Measurements from ENCODE around the gene GPR180.

Gene GPR180

DNA sequence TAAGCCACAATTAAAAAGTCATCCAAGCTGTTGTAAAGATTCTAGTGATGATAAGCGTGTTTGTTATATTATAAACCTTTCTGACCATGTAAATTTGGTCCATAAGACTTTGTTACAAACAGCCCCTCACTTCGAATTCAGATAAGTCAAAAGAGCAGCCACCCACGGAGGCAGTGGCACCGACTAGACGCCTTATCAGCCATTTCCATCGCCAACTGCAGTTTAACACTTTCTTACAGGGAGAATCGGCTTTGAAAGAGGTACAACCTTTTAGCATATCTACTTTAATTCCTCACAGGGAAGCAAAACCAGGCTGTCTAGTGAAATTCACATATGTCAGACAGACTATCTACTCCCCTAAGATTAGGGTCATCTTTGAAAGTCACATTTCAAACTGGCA is 63.2 kb downstream of the GPR180 start:
- H3K4me3 ChIP-seq (ENCODE audit: low read depth, low read length), result no peak overlapping the region
- TF ChIP-seq, protein P1, sequence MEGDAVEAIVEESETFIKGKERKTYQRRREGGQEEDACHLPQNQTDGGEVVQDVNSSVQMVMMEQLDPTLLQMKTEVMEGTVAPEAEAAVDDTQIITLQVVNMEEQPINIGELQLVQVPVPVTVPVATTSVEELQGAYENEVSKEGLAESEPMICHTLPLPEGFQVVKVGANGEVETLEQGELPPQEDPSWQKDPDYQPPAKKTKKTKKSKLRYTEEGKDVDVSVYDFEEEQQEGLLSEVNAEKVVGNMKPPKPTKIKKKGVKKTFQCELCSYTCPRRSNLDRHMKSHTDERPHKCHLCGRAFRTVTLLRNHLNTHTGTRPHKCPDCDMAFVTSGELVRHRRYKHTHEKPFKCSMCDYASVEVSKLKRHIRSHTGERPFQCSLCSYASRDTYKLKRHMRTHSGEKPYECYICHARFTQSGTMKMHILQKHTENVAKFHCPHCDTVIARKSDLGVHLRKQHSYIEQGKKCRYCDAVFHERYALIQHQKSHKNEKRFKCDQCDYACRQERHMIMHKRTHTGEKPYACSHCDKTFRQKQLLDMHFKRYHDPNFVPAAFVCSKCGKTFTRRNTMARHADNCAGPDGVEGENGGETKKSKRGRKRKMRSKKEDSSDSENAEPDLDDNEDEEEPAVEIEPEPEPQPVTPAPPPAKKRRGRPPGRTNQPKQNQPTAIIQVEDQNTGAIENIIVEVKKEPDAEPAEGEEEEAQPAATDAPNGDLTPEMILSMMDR (IDR thresholded peaks at IDR 0.05; ENCODE audit: low read depth, low read length), result no peak
- no peak for DNase-seq (ENCODE audit: low read depth)

DNA sequence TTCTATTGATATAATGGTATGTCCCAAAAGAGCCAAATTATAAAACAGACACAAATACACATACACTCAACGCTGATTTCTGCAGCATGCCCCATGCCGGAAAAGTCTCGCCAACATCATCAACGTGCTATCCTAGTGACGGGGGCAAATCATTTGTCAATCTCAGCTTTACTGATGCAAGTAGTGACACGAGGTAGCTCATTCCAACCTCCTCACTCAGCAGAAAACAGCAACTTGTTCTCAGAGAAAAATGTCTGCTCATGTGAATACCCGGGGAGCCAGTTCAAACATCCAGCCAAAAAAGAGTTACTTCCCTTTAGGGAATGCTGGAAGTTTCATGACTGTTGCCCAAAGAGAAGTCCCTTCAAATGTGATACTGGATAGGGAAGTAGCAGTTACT is 64.4 kb downstream of the GPR180 start:
- TF ChIP-seq, protein P1 (IDR thresholded peaks at IDR 0.05; ENCODE audit: low read depth, low read length), result no peak
- no peak for TF ChIP-seq POLR2A (IDR thresholded peaks at IDR 0.05; ENCODE audit: extremely low read depth, insufficient read length)
- no peak for TF ChIP-seq MYC (IDR thresholded peaks at IDR 0.05; ENCODE audit: low read depth, low read length)
- TF ChIP-seq, protein P2, sequence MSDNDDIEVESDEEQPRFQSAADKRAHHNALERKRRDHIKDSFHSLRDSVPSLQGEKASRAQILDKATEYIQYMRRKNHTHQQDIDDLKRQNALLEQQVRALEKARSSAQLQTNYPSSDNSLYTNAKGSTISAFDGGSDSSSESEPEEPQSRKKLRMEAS (IDR thresholded peaks at IDR 0.05; ENCODE audit: low read depth, low read length), result no peak
- DNase-seq (ENCODE audit: low read depth), result no peak
- no peak overlapping the region for H3K4me3 ChIP-seq (ENCODE audit: low read depth, low read length)

DNA sequence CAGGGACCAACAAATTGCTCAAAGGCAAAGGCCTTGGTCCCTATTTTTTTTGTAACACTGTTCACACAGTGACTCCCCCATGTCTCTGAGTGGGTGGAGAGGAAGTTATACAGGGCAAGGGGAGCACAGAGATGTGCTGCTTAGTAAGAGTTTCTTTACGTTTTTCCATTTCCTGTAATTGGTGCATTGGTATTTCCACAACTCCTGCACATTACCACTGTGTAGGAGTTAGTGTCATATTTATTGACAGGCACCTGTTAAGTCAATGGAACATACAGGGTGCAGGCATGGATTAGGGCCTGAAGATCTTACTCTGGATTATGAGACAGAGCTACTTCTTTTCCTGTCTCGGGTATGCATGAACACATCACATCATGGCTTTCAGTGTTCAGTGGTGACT is 65.5 kb downstream of the GPR180 start:
- H3K4me3 ChIP-seq (ENCODE audit: low read depth, low read length), result no peak overlapping the region
- DNase-seq (ENCODE audit: low read depth), result peak; percentile 20
- TF ChIP-seq, protein P1 (IDR thresholded peaks at IDR 0.05; ENCODE audit: low read depth, low read length), result no peak
- TF ChIP-seq MYC (IDR thresholded peaks at IDR 0.05; ENCODE audit: low read depth, low read length) (no peak), POLR2A (IDR thresholded peaks at IDR 0.05; ENCODE audit: extremely low read depth, insufficient read length) (no peak)
- TF ChIP-seq, protein P2 (IDR thresholded peaks at IDR 0.05; ENCODE audit: low read depth, low read length), result no peak

DNA sequence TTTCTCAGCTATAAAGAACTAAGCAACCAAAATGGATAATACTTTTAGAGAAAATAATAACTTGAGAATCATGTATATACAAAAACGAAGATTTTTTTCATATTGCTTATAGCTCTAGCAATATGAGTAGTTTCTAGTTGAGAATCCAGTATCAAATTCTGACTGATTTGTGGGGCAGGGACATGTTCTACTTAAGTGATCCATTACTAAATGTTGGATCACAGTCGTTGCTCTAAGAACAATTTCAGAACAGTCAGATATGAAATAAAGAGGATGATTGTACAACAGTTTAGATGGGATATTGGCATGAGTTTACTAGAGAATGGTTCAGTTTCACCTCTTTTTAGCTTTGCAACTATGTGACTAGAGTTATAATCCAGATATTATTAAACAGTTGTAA is 70.7 kb downstream of the GPR180 start:
- TF ChIP-seq POLR2A (IDR thresholded peaks at IDR 0.05; ENCODE audit: extremely low read depth, insufficient read length), result no peak
- TF ChIP-seq, protein P2 (IDR thresholded peaks at IDR 0.05; ENCODE audit: low read depth, low read length), result no peak
- TF ChIP-seq, protein P1 (IDR thresholded peaks at IDR 0.05; ENCODE audit: low read depth, low read length), result no peak
- no peak for TF ChIP-seq MYC (IDR thresholded peaks at IDR 0.05; ENCODE audit: low read depth, low read length)
- DNase-seq (ENCODE audit: low read depth), result no peak
- H3K4me3 ChIP-seq (ENCODE audit: low read depth, low read length), result no peak overlapping the region

DNA sequence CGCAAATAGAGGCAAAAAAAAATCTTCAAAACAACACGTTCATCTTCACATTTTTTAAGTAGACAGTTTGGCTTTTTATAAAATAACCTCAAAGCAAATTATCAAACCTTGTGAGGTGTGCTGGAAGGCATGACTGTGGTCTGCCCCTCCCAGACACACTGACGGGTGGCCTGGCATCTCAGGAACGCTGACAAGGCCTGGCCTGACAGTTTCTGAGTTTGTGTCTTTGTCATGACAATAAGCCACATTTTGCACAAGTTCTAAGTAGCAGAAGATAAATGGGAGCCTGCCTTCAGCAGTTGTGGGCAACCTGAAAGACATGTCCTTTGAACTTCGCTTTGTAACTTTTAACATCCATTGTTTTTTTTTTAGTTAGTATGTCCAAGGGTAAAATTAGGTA is 72.2 kb downstream of the GPR180 start:
- TF ChIP-seq MYC (IDR thresholded peaks at IDR 0.05; ENCODE audit: low read depth, low read length) (no peak), POLR2A (IDR thresholded peaks at IDR 0.05; ENCODE audit: extremely low read depth, insufficient read length) (no peak)
- TF ChIP-seq, protein P2 (IDR thresholded peaks at IDR 0.05; ENCODE audit: low read depth, low read length), result no peak
- TF ChIP-seq, protein P1 (IDR thresholded peaks at IDR 0.05; ENCODE audit: low read depth, low read length), result no peak
- no peak overlapping the region for H3K4me3 ChIP-seq (ENCODE audit: low read depth, low read length)
- DNase-seq (ENCODE audit: low read depth), result no peak

DNA sequence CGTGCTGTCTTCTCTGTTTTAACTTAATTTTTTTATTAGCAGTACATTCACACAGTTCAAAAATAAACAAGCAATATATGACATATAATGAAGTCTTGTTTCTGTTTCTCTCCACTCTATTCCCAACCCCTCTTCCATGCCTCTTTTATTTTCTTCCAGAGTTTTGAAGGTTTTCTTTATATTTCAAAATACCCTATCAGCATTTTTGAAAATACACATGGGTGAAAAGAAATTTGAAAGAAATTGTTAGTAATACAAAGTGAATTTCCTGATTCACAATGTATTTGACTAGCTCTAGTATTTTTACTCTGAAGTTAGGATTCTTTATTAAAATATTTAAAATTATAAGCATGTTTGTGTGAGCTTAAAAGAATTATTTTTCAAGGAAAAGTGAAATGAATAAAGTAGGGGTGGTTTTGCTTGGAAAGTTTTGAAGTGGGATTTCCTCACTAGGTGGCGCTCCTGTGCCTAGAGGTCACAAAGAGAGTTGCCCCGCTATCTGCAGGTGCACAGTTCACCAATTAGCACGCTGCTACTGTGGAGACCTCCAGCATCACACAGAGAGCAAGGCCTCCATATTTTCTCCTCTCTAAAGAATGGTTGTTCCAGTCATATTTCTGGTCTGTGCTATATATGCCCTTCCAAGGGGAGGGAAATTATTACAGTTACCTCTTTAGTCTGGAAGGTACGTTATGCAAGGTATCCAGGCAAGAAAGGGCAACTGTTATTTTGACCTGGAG is 73.1 kb downstream of the GPR180 start:
- TF ChIP-seq, protein P1 (IDR thresholded peaks at IDR 0.05; ENCODE audit: low read depth, low read length), result peak; percentile 88
- TF ChIP-seq POLR2A (IDR thresholded peaks at IDR 0.05; ENCODE audit: extremely low read depth, insufficient read length) (no peak), MYC (IDR thresholded peaks at IDR 0.05; ENCODE audit: low read depth, low read length) (0 out of 2 replicates have a peak, but pooled peaks have one; percentile 11)
- TF ChIP-seq, protein P2 (IDR thresholded peaks at IDR 0.05; ENCODE audit: low read depth, low read length), result no peak
- no peak overlapping the region for H3K4me3 ChIP-seq (ENCODE audit: low read depth, low read length)
- peak; percentile 68 for DNase-seq (ENCODE audit: low read depth)

All from NB4 (cell line).